NCI-H1105 treated with DMSO at 0.1 percent for 48 hours (cell line): Measurements from ENCODE around the gene CRYGN.

Experiments
- DNase-seq: peaks from one replicate; lab custom pipeline; 2025; lab: John Stamatoyannopoulos, UW

The CRYGN gene

GRCh38 chr7:151426904-151427704 lies 12.8 kb downstream of the CRYGN start:
- DNase-seq: no peak

- DNase-seq: no peak
Observed at GRCh38 chr7:151426441-151426903, 13.5 kb downstream of the CRYGN start.

- DNase-seq: no peak
Observed at GRCh38 chr7:151425670-151426440, 14.1 kb downstream of the CRYGN start.

- no peak for DNase-seq
Observed at GRCh38 chr7:151424799-151425198, 15.1 kb downstream of the CRYGN start.

GRCh38 chr7:151423936-151424335 lies 16.0 kb downstream of the CRYGN start:
- DNase-seq: no peak

- no peak for DNase-seq
Observed at GRCh38 chr7:151423226-151423625, 16.7 kb downstream of the CRYGN start.

GRCh38 chr7:151422212-151422611 lies 17.7 kb downstream of the CRYGN start:
- no peak for DNase-seq

GRCh38 chr7:151420144-151420543 lies 19.8 kb downstream of the CRYGN start:
- no peak for DNase-seq

GRCh38 chr7:151416941-151417315 lies 23.0 kb downstream of the CRYGN start:
- DNase-seq: no peak

- DNase-seq: no peak
Observed at GRCh38 chr7:151416112-151416940, 23.6 kb downstream of the CRYGN start.

- DNase-seq: no peak
Observed at GRCh38 chr7:151415375-151416105, 24.4 kb downstream of the CRYGN start.

- DNase-seq: no peak
Observed at GRCh38 chr7:151413241-151413640, 26.7 kb downstream of the CRYGN start.

- no peak for DNase-seq
Observed at GRCh38 chr7:151412318-151412717, 27.6 kb downstream of the CRYGN start.

- DNase-seq: no peak
Observed at GRCh38 chr7:151411551-151411950, 28.4 kb downstream of the CRYGN start.

- DNase-seq: peak; percentile 19
Observed at GRCh38 chr7:151410405-151411390, 29.2 kb downstream of the CRYGN start.

GRCh38 chr7:151409667-151410404 lies 30.1 kb downstream of the CRYGN start, which contains the start of gene WDR86:
WDR86 (minus strand) TSS chr7:151410038; CDS start chr7:151409589, 449 bp downstream.
- DNase-seq: no peak

GRCh38 chr7:151408839-151409666 lies 30.9 kb downstream of the CRYGN start:
- DNase-seq: no peak

GRCh38 chr7:151408498-151408838 lies 31.5 kb downstream of the CRYGN start:
- DNase-seq: no peak
